WI38 (cell line): ENCODE data around the gene KHK.

Experiments used
- H3K4me3 ChIP-seq: 2 replicates; pipeline ENCODE4 v1.5.1; 2011; ENCODE audit warnings: low read depth, mild to moderate bottlenecking, control low read depth, low read length
- CTCF ChIP-seq: IDR thresholded peaks from 2 replicates; pipeline ENCODE4 v1.5.1; 2012; ENCODE audit warnings: low read depth, mild to moderate bottlenecking, control low read depth, low read length

Gene KHK

GRCh38 chr2:27147935-27148334, 61.4 kb downstream of the KHK start:
- no peak for TF ChIP-seq CTCF
- H3K4me3 ChIP-seq, result no peak overlapping the region

GRCh38 chr2:27148801-27149439, 62.3 kb downstream of the KHK start, which contains the start of gene TCF23:
TSS of gene TCF23 (plus strand) at chr2:27149004. CDS start at chr2:27149134, 130 bp downstream.
- no peak within 1 kb of the TSS for H3K4me3 ChIP-seq
- no peak for TF ChIP-seq CTCF

GRCh38 chr2:27149570-27150405, 63.2 kb downstream of the KHK start:
- H3K4me3 ChIP-seq, result no peak overlapping the region
- TF ChIP-seq CTCF, result no peak
